DMS153 treated with DMSO at 0.1 percent for 48 hours (cell line): ENCODE measurements around the gene ZNF236.
"Not testable (repeated sequence)": the region's sequence is repeated elsewhere in the genome, so short reads cannot be mapped to it uniquely, and the experiment has no call there.

Experiments used
- DNase-seq: peaks from one replicate; lab custom pipeline; 2025; ENCODE audit not compliant: unreplicated experiment; lab: John Stamatoyannopoulos, UW

Gene ZNF236

GRCh38 chr18:76985156-76985950 is 163.0 kb downstream of the ZNF236 start:
- DNase-seq: no peak

GRCh38 chr18:76985951-76986236 is 163.5 kb downstream of the ZNF236 start:
- DNase-seq: no peak

GRCh38 chr18:76986406-76986805 is 164.0 kb downstream of the ZNF236 start:
- no peak for DNase-seq

GRCh38 chr18:76988031-76988826 is 165.9 kb downstream of the ZNF236 start:
- DNase-seq: no peak

GRCh38 chr18:76988827-76989646 is 166.7 kb downstream of the ZNF236 start:
- DNase-seq: no peak

GRCh38 chr18:76989647-76990190 is 167.4 kb downstream of the ZNF236 start:
- DNase-seq: no peak

GRCh38 chr18:76990343-76991020 is 168.1 kb downstream of the ZNF236 start:
- not testable (repeated sequence) for DNase-seq

- DNase-seq: no peak
Measured at GRCh38 chr18:76991021-76991688, 168.8 kb downstream of the ZNF236 start.

- no peak for DNase-seq
Measured at GRCh38 chr18:76992226-76993084, 170.1 kb downstream of the ZNF236 start.

GRCh38 chr18:76993085-76993382 is 170.7 kb downstream of the ZNF236 start:
- no peak for DNase-seq

GRCh38 chr18:76993573-76993972 is 171.2 kb downstream of the ZNF236 start:
- DNase-seq: no peak

GRCh38 chr18:76994086-76994654 is 171.8 kb downstream of the ZNF236 start:
- no peak for DNase-seq

- no peak for DNase-seq
Measured at GRCh38 chr18:76995896-76996295, 173.5 kb downstream of the ZNF236 start.

GRCh38 chr18:76996429-76996828 is 174.1 kb downstream of the ZNF236 start:
- no peak for DNase-seq

GRCh38 chr18:76997951-76998808 is 175.8 kb downstream of the ZNF236 start:
- no peak for DNase-seq

GRCh38 chr18:76999077-76999476 is 176.7 kb downstream of the ZNF236 start:
- no peak for DNase-seq

GRCh38 chr18:77000527-77000926 is 178.2 kb downstream of the ZNF236 start:
- DNase-seq: peak; percentile 6

GRCh38 chr18:77001041-77001440 is 178.7 kb downstream of the ZNF236 start:
- no peak for DNase-seq
